ENCODE measurements around the gene GREB1L.
A peak's percentile ranks its signal among the peaks of the same experiment; 100 is the strongest.
"Not testable (repeated sequence)": the region's sequence is repeated elsewhere in the genome, so short reads cannot be mapped to it uniquely, and the experiment has no call there.

GREB1L gene

GRCh38 chr18:21307578-21307977, 65.5 kb downstream of the GREB1L start:
- DNase-seq = no peak

DNA sequence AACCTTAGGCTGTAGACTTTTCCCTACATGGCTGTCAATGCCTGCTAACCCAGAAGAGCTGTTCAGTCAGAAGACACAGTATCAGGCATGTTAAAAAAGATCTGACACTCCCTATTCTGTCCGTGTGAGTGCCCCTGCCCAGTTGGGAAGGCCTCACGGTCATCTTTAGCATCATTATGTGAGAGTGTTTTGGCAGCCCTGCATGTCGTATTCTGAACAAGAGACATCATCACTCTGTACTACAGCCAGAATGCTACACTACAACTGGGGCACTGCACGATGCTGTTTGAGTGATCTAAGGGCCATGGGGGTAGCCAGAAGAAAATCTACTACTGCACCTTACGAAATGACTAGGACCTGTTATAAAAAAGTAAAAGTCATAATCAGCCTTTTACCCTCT, 67.2 kb downstream of the GREB1L start:
- DNase-seq = no peak

GRCh38 chr18:21311980-21312379, 69.9 kb downstream of the GREB1L start:
- DNase-seq = not testable (repeated sequence)

- no peak for DNase-seq
Observed at GRCh38 chr18:21313576-21313975, 71.5 kb downstream of the GREB1L start.

GRCh38 chr18:21314724-21315123, 72.7 kb downstream of the GREB1L start:
- no peak for DNase-seq

- DNase-seq = not testable (repeated sequence)
Observed at GRCh38 chr18:21315126-21315525, 73.1 kb downstream of the GREB1L start.

DNA sequence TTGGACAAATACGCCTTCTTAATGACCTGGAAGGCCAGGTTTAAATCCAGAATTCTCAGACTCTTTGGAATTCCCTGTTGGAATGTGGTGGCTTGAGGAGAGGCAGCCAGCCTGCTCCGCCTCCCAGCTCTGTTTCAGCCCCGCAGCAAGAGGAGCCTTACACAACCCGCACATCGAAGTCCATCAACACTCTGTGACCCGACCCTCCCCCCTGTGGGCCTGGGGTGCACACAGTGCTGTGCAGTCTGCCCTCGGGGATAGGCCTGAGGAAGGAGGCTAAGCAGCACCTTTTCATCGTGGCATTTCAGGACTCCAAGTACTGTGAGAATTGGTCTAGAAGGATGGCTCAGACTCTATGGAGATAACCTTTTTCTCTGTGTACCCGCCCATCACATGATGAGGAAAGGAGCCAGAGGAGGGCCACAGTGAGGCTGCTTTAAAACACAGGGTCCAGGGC, 73.7 kb downstream of the GREB1L start:
- DNase-seq = no peak

GRCh38 chr18:21316296-21316695, 74.3 kb downstream of the GREB1L start:
- DNase-seq = no peak

DNA sequence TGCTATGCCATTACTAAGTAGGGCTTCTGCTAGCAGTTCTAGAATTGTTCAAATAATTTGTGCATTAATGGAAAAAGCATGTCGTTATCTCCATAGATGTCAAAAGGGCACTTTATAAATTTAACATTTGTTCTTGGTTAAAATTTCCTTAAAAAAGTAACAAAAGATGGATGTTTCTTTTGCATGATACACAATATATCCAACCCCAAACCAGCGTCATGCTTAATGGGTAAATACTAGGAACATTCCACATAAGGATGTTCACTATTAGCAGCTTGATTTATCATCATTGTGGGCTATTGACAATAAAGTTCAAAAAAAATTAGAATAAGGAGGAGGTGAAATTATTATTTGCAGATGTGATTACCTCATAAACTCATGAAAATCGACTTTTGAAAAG, 79.7 kb downstream of the GREB1L start:
- DNase-seq = no peak

- peak; percentile 84 for DNase-seq
Observed at GRCh38 chr18:21327101-21327500, 85.1 kb downstream of the GREB1L start.

DNA sequence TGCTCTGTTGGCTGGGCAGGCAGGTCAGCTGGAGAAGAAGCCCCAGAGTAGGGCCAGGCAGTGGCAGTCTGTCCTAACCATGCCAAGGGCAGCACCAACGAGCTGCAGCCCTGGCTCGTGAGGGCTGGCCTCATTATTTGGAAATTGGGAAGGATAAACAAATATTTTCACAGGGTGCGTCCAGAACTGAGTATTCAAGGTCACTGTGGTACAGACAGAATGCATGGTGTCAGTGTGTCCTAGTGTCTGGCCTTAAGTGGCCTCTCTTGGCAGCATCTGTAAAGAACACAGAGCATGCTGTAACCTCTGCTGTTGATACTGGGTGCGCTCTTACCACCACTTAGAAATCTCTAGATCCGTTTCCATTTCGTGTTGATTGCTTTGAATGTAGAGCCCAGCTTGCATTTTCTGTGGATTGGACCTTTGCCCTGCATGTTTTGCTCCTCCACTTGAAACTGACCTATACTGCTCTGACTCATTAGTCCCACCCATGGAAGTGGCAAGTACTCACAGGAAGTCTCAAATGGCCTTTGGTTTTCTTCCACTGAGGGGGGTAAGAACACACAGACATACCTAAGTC, 88.2 kb downstream of the GREB1L start:
- DNase-seq = no peak

GRCh38 chr18:21331065-21331464, 89.0 kb downstream of the GREB1L start:
- DNase-seq = no peak

DNA sequence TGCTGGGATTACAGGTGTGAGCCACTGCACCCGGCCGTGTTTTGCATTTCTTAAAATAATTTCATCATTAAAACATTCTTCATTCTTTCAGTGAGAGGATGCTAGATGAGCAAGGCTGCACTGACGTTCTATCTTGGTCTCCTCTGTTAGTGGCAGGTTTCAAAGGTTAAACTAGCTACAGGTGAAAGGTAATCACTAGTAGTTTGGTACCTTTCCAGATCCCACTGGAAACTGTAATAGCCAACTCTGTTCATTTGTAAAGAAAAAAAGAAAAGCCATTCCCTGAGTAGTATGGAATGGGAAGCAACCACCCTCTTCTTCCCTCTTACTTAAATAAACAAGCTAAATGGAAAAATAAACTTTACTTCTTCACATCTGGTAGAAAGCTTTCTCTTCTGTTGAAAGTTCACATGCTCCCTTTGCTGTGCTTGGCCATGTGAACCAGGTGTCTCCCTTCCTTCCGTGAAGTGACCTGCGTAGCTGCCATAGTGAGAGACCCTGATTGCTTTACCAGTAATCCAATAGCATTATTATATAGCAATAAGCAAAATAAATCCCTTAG, 94.0 kb downstream of the GREB1L start:
- no peak for DNase-seq

DNA sequence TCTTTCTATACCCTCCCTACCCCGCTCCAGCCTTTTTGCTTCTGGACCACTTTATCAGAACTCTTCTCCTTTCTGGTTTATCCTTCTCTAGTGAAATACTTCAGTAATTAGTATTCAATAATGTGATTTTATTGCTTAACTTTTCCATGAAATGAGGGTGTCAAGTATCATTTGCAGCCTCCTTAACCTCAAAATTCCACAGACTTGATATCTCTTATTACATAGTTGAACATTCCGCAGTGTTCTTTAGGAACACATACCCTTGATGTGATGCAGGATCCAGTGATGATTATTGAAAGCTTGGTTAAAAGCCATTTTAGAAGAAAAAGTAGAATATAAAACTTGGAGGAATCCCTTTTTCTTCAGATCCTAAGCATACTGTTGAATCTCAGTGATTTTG, 94.8 kb downstream of the GREB1L start:
- DNase-seq = no peak

DNA sequence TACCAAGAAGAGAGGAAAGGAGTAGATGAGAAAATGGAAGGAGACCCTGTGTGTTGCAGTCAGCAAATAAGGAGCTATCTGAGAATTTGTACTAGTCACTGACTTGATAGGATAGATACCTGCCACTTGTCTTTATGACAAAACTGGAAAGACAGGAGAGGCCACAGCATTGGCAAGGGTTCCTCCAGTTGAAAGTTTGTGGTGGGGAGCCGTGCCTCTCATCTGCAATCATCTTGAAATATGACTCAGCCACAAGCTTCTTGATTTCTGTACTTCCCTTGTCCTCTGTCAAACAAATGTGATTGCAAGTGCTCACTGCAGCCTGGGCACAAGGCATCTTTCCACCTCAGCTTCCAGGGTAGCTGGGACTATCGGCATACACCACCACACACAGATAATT, 99.1 kb downstream of the GREB1L start:
- no peak for DNase-seq

- DNase-seq = no peak
Observed at GRCh38 chr18:21342372-21342771, 100.3 kb downstream of the GREB1L start.

GRCh38 chr18:21344860-21345259, 102.8 kb downstream of the GREB1L start:
- no peak for DNase-seq

- peak; percentile 21 for DNase-seq
Observed at GRCh38 chr18:21345840-21346239, 103.8 kb downstream of the GREB1L start.

DNA sequence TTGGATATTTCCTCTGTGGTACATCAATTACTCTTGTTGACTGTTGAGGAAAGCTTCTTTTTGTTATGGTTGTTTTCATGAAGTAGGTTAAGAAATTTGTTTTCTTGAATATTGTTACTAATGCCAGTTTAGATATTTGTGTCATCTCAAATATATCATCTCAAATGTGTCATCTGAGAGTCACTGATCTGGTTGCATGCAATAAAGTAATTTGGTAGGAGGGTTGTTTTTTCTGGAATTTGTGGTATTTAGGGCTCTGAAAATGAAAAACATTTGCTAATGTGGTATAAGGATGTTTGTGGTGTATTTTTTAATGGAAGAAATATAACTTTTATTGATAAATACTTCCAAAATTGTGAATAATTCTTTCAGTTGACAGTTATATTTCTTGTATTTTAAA, 117.7 kb downstream of the GREB1L start:
- DNase-seq = no peak

- DNase-seq = peak; percentile 81
Observed at GRCh38 chr18:21361307-21361880, 119.4 kb downstream of the GREB1L start.

- DNase-seq = peak; percentile 77
Observed at GRCh38 chr18:21362831-21363230, 120.8 kb downstream of the GREB1L start.

GRCh38 chr18:21363348-21363747, 121.3 kb downstream of the GREB1L start:
- peak; percentile 72 for DNase-seq

GRCh38 chr18:21364471-21364870, 122.4 kb downstream of the GREB1L start:
- peak; percentile 29 for DNase-seq

- no peak for DNase-seq
Observed at GRCh38 chr18:21366896-21367295, 124.9 kb downstream of the GREB1L start.

DNA sequence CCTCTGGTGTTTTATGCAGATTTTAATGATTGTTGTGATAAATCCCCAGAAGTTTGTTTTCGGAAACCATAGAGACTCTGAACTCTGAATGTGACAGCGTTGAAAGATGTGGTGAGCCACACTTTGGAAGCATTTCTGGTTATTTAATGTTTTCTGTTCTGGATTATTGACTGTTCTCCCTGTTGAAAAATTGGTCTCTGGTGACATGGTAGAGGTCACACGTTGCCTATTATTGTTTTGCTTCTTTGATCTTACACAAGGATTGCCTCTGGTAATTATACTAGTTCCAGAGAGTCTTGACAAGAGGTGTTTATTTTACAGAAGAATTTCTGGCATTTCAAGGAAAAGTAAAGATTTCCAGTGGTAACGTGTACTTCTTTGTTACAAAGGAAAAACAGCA, 127.1 kb downstream of the GREB1L start:
- DNase-seq = no peak
